ENCODE data around the gene ATP7B.

DNA sequence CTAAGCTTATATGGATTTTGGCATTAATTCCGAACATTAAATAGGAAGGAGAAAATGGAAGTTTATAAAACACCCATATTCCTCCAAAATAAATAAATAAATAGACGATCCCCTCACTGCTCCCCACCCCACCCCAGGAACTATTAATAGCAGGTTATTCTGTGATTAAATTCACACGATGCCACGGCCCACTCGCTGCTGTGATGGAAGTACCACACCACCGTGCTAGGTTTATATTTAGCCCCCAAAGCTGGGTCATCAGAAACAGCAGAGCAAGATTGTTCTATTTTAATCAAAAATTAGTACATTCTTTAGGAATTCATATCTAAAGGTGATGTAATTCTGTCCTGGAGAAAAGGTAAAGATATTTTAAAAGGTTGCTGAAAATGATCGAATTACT lies 84.1 kb downstream of the ATP7B start:
- TF ChIP-seq CTCF (IDR thresholded peaks at IDR 0.05) = no peak
- TF ChIP-seq POLR2AphosphoS5 (IDR thresholded peaks at IDR 0.05) = no peak
